GM18858 (cell line): ENCODE measurements around the gene RBMS3.
"Not testable (repeated sequence)": the region's sequence is repeated elsewhere in the genome, so short reads cannot be mapped to it uniquely, and the experiment has no call there.

Experiments
- ATAC-seq: cut with Tn5 transposase; IDR thresholded peaks from one replicate; pipeline ENCODE4 v1.9.1; 2021; ENCODE audit not compliant: unreplicated experiment

RBMS3 gene

GRCh38 chr3:30044515-30044914, 763.6 kb downstream of the RBMS3 start:
- ATAC-seq = no peak

- ATAC-seq = no peak
These were observed 767.6 kb downstream of the RBMS3 start for GRCh38 chr3:30048431-30048830.

- ATAC-seq = not testable (repeated sequence)
These were observed 769.2 kb downstream of the RBMS3 start for GRCh38 chr3:30050116-30050515.

- ATAC-seq = no peak
These were observed 778.4 kb downstream of the RBMS3 start for GRCh38 chr3:30059240-30059639.
